ENCODE data around the gene TAS2R1. TPM values are rescaled to one million over a fixed set of nuclear protein-coding genes. Genes with fewer than 3 reads are reported as not detected.

TAS2R1 gene
- total and polyA plus RNA-seq, 12 donors, result not detected

DNA sequence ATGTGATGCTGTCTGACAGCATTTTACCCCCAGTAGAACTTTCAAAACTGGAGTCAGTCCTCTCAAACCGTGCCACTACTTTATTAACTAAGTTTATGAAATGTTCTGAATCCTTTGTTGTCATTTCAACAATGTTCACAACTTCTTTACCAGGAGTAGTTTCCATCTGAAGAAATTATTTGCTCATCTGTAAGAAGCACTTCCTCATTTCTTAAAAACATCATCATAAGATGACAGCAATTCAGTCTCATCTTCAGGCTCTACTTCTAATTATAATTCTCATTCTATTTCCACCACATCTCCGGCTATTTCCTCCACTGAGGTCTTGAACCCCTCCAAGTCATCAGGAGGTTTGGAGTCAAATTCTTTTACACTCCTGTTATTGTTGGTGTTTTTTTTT lies 2.3 kb upstream of the TAS2R1 start:
- Histone ChIP-seq H3K27me3 (no peaks in the 10 kb centered on the region), H3K9me3 (peaks cover 0 to 41% (median 17%) of the 10 kb centered on the region in 11 donors), H3K4me3 (no peak overlapping the region), H3K4me1 (no peaks in the 10 kb centered on the region), H3K36me3 (no peaks in the 10 kb centered on the region), H3K27ac (no peak overlapping the region)
- ATAC-seq (no peak), DNase-seq (no peak)
- intact Hi-C loops (cut with DNase I), result no loop called here
- WGBS, 2 donors, result 72 to 85% methylated on average over 2 of the region's 2 CpGs
- TF ChIP-seq CTCF (IDR thresholded peaks at IDR 0.05), result no peak

GRCh38 chr5:9627541-9627940 lies 2.6 kb downstream of the TAS2R1 start:
- Histone ChIP-seq H3K36me3 (no peaks in the 10 kb centered on the region), H3K27me3 (no peaks in the 10 kb centered on the region), H3K4me3 (no peak overlapping the region), H3K4me1 (peaks cover 0 to 22% (median 2%) of the 10 kb centered on the region in 9 donors), H3K27ac (no peak overlapping the region), H3K9me3 (no peaks in the 10 kb centered on the region)
- no peak for DNase-seq
- no peak for TF ChIP-seq CTCF (IDR thresholded peaks at IDR 0.05)
- ATAC-seq, result no peak
- intact Hi-C loops (cut with DNase I), result no loop called here
- WGBS, 2 donors, result 62 to 68% methylated on average over 5 of the region's 5 CpGs

DNA sequence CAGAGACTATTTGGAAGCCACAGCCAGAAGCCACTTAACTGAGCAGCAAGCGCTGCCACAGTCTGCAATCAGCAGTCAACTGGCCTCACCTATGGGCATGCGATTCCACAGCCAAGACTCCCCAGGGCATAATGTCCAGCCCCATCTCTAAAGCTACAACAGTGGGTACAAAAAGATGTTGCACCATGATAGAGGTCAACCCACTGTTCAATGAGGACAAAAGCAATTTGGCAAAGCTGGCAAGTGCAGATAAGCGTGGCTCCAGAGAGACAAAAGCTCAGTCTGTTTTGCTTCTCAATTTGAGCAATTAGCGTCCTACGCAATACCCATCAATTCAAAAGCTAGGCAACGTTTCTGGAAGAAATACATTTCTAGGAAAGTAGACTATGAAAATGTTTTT lies 3.2 kb downstream of the TAS2R1 start:
- TF ChIP-seq CTCF (IDR thresholded peaks at IDR 0.05), result no peak
- H3K27me3 ChIP-seq, result no peaks in the 10 kb centered on the region
- H3K4me1 ChIP-seq, result peaks cover 0 to 28% (median 8%) of the 10 kb centered on the region in 9 donors
- no peaks in the 10 kb centered on the region for H3K36me3 ChIP-seq
- H3K4me3 ChIP-seq, result no peak overlapping the region
- H3K9me3 ChIP-seq, result no peaks in the 10 kb centered on the region
- ATAC-seq, result no peak
- DNase-seq, result no peak
- intact Hi-C loops (cut with DNase I), result no loop called here
- no peak overlapping the region for H3K27ac ChIP-seq
- 78 to 85% methylated on average over 6 of the region's 6 CpGs for WGBS, 2 donors

- Histone ChIP-seq H3K4me1 (peaks cover 0 to 36% (median 18%) of the 10 kb centered on the region in 9 donors), H3K27me3 (no peaks in the 10 kb centered on the region), H3K9me3 (no peaks in the 10 kb centered on the region), H3K4me3 (no peak overlapping the region), H3K27ac (no peak overlapping the region), H3K36me3 (no peaks in the 10 kb centered on the region)
- ATAC-seq, result no peak
- 84 to 86% methylated on average over 2 of the region's 2 CpGs for WGBS, 2 donors
- intact Hi-C loops (cut with DNase I), result no loop called here
- DNase-seq, result no peak
- TF ChIP-seq CTCF (IDR thresholded peaks at IDR 0.05), result no peak
Measured at GRCh38 chr5:9625731-9626130, 4.4 kb downstream of the TAS2R1 start.

All from heart right ventricle (tissue), 16 donors.